ENCODE results near the gene TP53I3. TPM values are rescaled to one million over a fixed set of nuclear protein-coding genes. Genes with fewer than 3 reads are reported as not detected.

Gene TP53I3
- total RNA-seq, 1 donor from 2014 or later, result 2.7 TPM

- intact Hi-C loops (cut with micrococcal nuclease), result no loop called here
Observed at GRCh38 chr2:24058564-24059271, 25.9 kb downstream of the TP53I3 start.

- intact Hi-C loops (cut with micrococcal nuclease), result no loop called here
Observed at GRCh38 chr2:24055750-24056149, 28.9 kb downstream of the TP53I3 start.

- intact Hi-C loops (cut with micrococcal nuclease), result no loop called here
Observed at GRCh38 chr2:24054366-24055010, 30.1 kb downstream of the TP53I3 start.

- intact Hi-C loops (cut with micrococcal nuclease), result no loop called here
Observed at GRCh38 chr2:24052951-24053350, 31.7 kb downstream of the TP53I3 start.

GRCh38 chr2:24051833-24052232, 32.8 kb downstream of the TP53I3 start:
- intact Hi-C loops (cut with micrococcal nuclease), result no loop called here

GRCh38 chr2:24050041-24050979, 34.3 kb downstream of the TP53I3 start:
- intact Hi-C loops (cut with micrococcal nuclease), result no loop called here

- intact Hi-C loops (cut with micrococcal nuclease), result loop anchor here (10.0 kb wide), 1 partner anchor 745 kb away; the partner anchor contains the start of genes CENPO and PTRHD1
Observed at GRCh38 chr2:24049485-24050021, 35.1 kb downstream of the TP53I3 start, which contains the start of gene FKBP1B. TSS of gene FKBP1B (plus strand) at chr2:24049741. CDS start at chr2:24049850, 109 bp downstream.

GRCh38 chr2:24048769-24049484, 35.7 kb downstream of the TP53I3 start:
- intact Hi-C loops (cut with micrococcal nuclease), result loop anchor here (10.0 kb wide), 1 partner anchor 746 kb away; the partner anchor contains the start of genes CENPO and PTRHD1

- intact Hi-C loops (cut with micrococcal nuclease), result loop anchor here (1.0 to 10.0 kb wide), 5 partner anchors 29 to 747 kb away; partner anchors contain the start of genes CENPO, PTRHD1, SF3B6 and TP53I3
Observed at GRCh38 chr2:24047703-24048033, 37.0 kb downstream of the TP53I3 start.

- intact Hi-C loops (cut with micrococcal nuclease), result loop anchor here (1.0 to 10.0 kb wide), 5 partner anchors 29 to 748 kb away; partner anchors contain the start of genes CENPO, PTRHD1, SF3B6 and TP53I3
Observed at GRCh38 chr2:24046930-24047702, 37.5 kb downstream of the TP53I3 start, which contains the start of gene WDCP. TSS of gene WDCP (minus strand) at chr2:24047391. CDS start at chr2:24039494, 7,897 bp downstream.

GRCh38 chr2:24046599-24046929, 38.1 kb downstream of the TP53I3 start:
- intact Hi-C loops (cut with micrococcal nuclease), result loop anchor here (2.0 to 10.0 kb wide), 2 partner anchors 38 to 748 kb away; partner anchors contain the start of genes CENPO, PTRHD1 and TP53I3

GRCh38 chr2:24045511-24046508, 38.8 kb downstream of the TP53I3 start:
- intact Hi-C loops (cut with micrococcal nuclease), result loop anchor here (2.0 to 10.0 kb wide), 2 partner anchors 39 to 749 kb away; partner anchors contain the start of genes CENPO, PTRHD1 and TP53I3

GRCh38 chr2:24043133-24043532, 41.5 kb downstream of the TP53I3 start:
- intact Hi-C loops (cut with micrococcal nuclease), result loop anchor here (10.0 kb wide), 1 partner anchor 752 kb away; the partner anchor contains the start of genes CENPO and PTRHD1

- intact Hi-C loops (cut with micrococcal nuclease), result loop anchor here (10.0 kb wide), 1 partner anchor 754 kb away; the partner anchor contains the start of genes CENPO and PTRHD1
Observed at GRCh38 chr2:24040511-24040910, 44.1 kb downstream of the TP53I3 start.

GRCh38 chr2:24038786-24039499, 45.7 kb downstream of the TP53I3 start:
- intact Hi-C loops (cut with micrococcal nuclease), result no loop called here

Data from T-helper 2 cell treated with Interferon-gamma antibody and Interleukin-4, amounts not matched to agents 100 ng/mL and 5 ng/mL, for 36 hours (primary cell).